GM18505 (cell line): Measurements from ENCODE around the gene CYP4F11.
"Not testable (repeated sequence)": the region's sequence is repeated elsewhere in the genome, so short reads cannot be mapped to it uniquely, and the experiment has no call there.

ENCODE experiments used
- ATAC-seq: cut with Tn5 transposase; IDR thresholded peaks from one replicate; pipeline ENCODE4 v1.9.1; 2021; ENCODE audit not compliant: unreplicated experiment
- POLR2A ChIP-seq: IDR thresholded peaks from 4 replicates; pipeline ENCODE4 v1.6.1; 2011; ENCODE audit warnings: borderline replicate concordance; ENCODE audit not compliant: insufficient read depth, insufficient read length; ENCODE audit errors: extremely low read depth

CYP4F11 gene

DNA sequence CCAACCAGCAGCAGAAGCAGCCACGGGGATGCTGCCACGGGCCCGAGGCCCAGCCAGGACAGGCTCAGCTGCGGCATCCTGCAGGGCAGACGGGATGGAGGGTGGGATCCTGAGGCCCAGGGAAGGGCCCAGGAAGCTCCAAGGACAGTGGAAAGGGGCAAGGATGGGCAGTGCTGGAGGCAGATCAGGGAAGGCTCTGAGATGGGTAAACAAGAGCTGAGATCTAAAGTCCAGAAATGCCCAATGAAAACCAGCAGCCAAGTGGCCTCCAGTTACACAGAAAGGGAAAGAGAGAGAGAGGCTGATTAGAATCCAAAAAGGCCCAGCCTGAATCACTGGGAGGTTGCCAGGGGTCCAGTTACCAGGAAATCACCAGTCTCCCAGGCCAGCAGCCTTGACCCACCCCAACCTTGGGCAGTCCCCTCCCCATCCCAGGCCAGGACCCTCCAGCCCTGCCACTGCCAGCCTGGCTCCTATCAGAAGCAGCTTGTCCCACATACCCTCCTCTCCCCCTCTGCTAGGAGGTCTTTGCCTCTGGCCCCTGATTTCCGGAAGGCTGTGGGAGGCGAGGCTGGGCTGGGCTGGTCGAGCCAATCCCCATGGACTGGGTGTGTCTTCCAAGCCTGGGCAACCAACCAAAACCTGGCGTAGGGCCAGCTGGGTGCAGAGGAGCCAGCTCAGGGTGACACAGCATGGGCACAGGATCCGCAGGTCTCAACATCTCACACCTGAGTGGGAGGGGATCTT lies at the start of gene CYP4F11:
Gene CYP4F11, minus strand, starts transcription at position 198 of the 747 bp plus-strand sequence. Its CDS starts 121 bp downstream, at position 77.
- TF ChIP-seq POLR2A, result no peak

GRCh38 chr19:15979293-15979692 lies 45.0 kb upstream of the CYP4F11 start:
- ATAC-seq, result no peak
- TF ChIP-seq POLR2A, result no peak

More for the DNA sequence above, at the start of gene CYP4F11:
- ATAC-seq, result no peak

DNA sequence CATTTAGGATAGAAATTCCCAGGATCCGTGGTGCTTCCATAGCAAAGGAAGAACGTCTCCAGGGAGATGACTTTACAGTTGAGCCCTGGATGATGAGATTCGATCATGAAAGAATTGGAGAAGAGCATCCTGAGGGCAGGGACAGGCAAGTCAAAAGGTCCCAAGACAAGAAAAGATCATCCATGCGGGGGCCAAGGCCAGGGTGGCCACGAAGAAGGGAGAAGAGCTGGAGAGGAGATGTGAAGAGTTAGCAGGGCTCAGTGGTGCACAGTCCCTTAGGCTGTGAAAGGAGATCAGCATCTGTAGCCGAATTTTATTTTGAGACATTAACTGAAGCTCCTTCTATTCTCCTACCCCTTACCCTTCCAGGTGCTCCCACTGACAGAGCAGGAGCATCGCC lies 43.4 kb upstream of the CYP4F11 start:
- no peak for ATAC-seq
- TF ChIP-seq POLR2A, result no peak

DNA sequence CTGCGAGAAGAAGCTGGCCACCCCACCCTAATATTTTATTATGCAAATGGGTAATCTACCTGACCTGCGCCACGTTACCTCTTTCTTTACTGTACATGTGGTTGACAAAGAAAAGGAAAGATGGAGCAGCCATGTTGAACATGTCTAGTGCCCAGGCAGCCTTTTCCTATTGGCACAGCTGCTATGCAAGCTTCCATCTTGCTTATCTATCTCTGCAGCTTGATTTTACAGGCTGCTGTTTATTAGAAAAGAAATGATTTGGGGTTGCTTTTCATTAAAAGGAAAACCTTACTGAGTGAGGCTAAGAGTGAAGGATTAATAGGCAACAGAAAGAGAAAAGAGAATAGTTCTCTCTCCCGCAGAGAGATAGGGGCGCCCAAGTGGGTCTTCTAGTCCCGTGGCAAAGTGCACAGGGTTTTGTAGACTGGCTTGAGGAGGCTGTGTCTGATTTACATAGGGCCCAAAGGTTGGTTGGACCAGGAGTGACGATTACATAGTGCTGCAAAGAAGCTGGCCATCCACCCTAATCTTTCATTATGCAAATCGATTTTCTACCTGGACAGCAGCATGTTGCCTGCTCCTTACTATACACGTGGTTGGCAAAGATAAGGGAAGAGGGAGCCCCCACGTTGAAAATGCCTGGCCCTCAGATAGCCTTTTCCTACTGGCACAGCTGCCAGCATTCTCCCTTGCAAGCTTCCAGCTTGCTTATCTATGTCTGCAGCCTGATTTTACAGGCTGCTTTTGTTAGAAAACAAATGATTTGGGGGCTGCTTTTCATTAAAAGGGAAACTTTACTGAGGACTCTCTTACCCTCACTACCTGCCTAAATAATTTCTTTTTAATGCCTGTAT lies 42.7 kb upstream of the CYP4F11 start:
- no peak for TF ChIP-seq POLR2A
- no peak for ATAC-seq

- no peak for ATAC-seq
- TF ChIP-seq POLR2A, result no peak
Measured at GRCh38 chr19:15974856-15975255, 40.5 kb upstream of the CYP4F11 start.

GRCh38 chr19:15972043-15972442 lies 37.7 kb upstream of the CYP4F11 start:
- ATAC-seq, result not testable (repeated sequence)

GRCh38 chr19:15971224-15971780 lies 37.0 kb upstream of the CYP4F11 start:
- ATAC-seq, result no peak
- no peak for TF ChIP-seq POLR2A

DNA sequence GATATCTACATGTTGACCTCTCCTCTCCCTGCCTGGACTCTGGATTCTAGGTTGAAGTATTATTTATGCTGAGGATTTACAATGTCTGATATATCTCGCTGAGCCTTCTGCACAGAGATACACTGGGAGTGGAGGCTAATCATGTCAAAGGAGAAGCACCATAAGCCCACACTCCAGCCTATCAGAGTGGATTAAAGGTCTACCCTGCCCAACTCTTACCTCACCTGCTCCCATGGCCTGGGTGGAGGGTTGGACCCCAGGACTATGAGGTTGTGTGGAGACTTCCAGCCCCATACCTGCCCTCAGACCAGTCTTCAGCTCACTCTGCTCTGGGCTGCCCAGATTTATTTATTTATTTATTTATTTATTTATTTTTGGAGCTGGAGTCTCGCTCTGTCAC lies 29.9 kb upstream of the CYP4F11 start:
- no peak for TF ChIP-seq POLR2A
- no peak for ATAC-seq

GRCh38 chr19:15962319-15962718 lies 28.0 kb upstream of the CYP4F11 start:
- no peak for ATAC-seq

GRCh38 chr19:15954820-15955219 lies 20.5 kb upstream of the CYP4F11 start:
- no peak for ATAC-seq

More at GRCh38 chr19:15962319-15962718, 28.0 kb upstream of the CYP4F11 start:
- TF ChIP-seq POLR2A, result no peak

DNA sequence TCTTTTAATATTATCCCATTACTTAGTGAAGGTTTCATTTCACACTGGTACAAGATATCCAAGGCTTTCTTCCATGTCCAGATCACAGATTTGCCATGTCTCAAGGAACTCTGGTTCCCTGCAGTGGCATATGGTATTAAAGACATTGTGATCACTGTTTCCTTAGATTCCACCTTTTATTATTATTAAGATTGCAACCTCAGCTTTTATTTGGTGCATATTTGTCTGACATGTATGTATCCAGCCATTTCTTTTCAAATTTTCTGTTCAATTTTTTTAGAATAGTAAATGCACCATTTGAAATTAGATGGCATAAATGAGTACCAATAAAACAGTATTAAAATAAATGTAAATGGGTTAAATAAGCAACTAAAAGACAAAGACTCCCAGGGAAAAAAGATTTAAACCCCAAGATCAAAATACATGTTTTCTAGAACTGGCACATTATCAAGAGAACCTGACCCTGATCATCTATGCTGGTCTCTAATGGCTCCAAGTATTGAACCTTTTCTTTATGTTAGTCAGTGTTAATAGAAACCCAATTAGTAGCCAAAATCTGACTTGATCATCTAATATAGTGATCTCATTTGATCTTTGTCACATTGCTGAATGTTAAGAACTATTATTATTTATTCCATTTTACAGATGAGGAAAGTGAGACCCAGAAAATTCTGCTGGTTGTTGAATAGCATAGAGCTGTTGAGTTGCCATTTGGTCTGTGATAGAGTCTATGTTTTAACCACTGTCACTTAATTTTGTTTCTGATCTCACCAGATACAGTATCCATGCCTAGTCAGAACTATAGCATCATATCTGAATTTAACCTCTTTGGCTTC lies 14.1 kb upstream of the CYP4F11 start, which contains the start of gene OR10H4:
Gene OR10H4, plus strand, starts transcription at position 786 of the 836 bp plus-strand sequence. Its CDS starts 0 bp downstream, at position 786.
- no peak for ATAC-seq

More at GRCh38 chr19:15954820-15955219, 20.5 kb upstream of the CYP4F11 start:
- no peak for TF ChIP-seq POLR2A

GRCh38 chr19:15945301-15945700 lies 11.0 kb upstream of the CYP4F11 start:
- TF ChIP-seq POLR2A, result no peak
- no peak for ATAC-seq

More for the DNA sequence above, 14.1 kb upstream of the CYP4F11 start, which contains the start of gene OR10H4:
- no peak for TF ChIP-seq POLR2A
